SK-N-DZ (cell line): ENCODE data around the gene PPT1.

Experiments
- DNase-seq: peaks from one replicate; pipeline ENCODE4 v3.0.0-alpha.2; 2015; ENCODE audit warnings: low spot score

The PPT1 gene

DNA sequence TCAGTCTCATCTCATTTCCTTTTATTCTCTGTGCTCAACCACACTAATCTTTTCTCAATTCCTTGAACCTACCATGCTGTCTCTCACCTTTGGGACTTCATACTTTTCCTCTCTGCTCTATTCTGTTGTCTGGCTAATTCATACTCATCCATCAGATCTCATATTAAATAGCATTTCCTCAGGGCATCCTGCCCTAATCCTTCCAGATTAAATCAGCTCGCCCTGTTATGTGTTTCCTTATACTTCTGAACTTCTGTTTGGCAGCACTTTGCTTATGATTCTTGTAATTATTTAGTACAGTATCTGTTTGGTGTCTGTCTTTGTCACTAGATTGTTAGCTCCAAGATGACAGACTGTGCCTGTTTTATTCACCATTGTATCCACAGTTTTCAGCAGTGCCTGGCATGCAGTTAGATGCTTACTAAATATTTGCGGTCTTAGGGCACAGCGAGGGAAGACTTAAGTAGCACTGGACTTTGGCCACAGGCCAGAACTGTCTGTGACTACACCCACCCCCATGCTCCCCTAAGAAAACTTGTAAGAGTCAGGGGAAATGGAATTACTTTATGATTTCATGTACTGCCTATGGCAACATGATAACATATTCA is 66.4 kb downstream of the PPT1 start:
- DNase-seq, result no peak

DNA sequence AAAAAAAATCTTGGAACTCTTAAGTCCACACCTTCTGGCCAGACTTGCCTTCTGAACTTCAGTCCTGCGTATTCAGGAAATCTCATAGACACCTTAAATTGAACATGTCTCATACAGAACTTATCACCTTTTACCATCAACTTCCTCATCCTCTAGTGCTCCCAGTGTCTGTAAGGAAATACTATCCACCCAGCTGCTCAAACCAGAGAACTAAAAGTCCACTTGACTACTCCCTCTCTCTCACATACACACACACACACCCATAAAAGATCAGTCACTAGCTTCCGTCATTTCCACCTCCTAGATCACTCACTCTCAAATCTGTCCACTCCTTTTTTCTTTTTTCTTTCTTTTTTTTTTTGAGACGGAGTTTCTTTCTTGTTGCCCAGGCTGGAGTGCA is 67.4 kb downstream of the PPT1 start:
- no peak for DNase-seq

DNA sequence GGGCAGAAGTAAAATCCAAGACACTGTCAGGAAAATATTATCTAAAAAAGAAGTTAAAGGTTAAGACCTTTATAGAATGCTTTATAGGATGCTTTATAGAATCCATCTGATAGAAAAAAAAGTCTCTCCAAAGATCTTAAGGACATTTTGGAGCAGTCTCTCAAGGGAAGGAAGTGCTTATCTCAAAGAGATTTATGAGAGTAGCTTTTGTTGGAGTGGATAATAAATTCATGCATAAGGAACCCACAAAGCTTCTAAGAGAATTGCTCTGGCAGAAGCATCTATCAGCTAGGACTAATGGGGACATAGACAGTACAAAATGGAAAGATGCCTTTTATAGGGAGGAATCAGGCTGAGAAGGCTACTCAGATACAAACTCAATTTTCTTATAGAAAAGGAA is 69.4 kb downstream of the PPT1 start:
- no peak for DNase-seq

DNA sequence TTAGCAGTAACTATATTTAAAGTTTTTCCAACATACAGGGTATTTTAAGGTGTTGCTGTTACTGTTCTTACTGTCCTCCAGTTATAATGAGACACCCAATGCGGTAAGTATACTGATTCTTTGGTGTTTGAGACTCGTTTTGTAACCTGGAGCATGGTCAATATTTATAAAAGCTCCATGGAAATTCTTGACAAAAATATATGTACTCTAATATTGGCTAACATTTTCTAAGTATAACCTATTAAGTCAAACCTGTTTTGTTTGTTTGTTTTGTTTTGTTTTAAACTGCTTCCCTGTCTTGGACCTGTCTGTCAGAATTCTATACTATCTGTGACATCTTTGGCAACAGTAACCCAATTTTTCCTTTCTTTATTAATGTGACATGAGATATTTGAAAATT is 72.4 kb downstream of the PPT1 start:
- no peak for DNase-seq

DNA sequence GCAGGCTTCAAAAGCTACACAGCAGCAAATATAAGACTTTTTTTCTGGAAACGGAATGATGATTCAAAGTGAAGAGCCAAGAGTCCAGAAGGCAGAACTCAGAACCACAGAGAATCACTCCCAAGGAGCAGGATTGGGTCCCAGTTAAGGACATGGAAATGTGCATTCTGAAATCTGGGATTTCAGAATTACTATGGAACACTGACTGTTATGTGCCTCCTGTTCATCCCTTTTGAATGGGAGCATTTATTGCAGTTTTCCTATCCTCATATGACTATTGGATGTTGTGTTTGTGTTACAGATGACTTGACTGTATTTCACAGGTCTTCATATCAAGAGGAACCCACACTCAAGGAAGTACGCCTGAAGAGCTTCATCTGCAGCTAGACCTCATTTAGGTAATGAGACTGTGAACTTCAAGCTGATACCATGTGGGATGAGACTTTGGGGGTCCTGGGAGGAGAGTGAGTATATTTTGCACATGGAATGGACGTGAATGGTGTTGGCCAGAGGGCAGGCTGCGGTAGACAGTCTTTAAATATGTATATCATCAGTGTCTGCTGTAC is 73.6 kb downstream of the PPT1 start:
- DNase-seq, result no peak
